Stimulated activated CD4-positive, alpha-beta T cell treated with anti-CD3 and anti-CD28 coated beads, Interleukin-4, amount 100 ng/mL, for 48 hours (primary cell): ENCODE results near the gene TMEM151B.
A peak's percentile ranks its signal among the peaks of the same experiment; 100 is the strongest.

Experiments
- DNase-seq, 2 donors: peaks; one replicate each; pipeline ENCODE4 v3.0.0-alpha.2; 2020; ENCODE audit warnings: low read depth in 2 of 2

Gene TMEM151B

DNA sequence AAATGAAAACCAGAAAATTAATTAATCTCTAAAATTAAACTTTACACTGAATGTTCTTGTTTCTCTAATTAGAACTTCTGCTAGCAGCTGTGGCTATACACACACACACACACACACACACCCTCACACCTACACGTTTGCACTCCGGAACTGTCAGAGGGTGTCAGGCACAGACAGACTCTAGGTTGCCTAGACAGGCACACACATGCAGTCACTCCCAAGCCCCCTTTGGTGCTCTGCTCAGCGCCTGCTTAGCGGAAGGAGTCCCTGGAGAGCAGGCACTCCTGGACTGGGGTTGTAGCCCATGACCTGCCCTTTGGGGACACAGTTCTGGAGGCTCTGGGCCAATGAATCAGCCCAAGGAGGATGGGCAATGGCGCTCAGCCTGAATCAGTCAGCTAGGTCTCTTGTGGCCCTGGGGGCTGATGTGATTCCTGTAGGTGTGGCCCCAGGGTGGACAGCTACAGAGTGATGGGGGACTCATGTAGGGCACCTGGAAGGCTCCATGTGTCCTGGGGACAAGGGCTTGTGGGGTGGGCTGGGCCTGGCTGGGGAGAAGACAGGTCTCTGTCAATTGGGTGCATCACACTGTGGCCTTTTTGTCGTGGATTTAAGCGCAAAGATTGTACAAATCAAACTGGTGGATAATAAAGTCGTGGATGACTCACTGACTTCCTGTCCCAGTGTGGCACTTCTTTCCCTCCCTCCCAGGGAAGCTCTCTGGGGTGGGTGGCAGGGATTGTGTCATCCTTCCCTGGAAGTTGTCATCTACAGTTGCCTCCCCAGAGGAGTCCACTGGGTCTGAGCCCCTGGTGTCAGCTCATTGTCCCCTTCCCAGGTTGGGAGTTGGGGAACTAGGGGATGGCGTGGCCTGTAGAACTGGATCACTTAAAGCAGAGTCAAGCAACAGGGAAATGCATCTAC is 8.8 kb downstream of the TMEM151B start:
- DNase-seq = no peak

DNA sequence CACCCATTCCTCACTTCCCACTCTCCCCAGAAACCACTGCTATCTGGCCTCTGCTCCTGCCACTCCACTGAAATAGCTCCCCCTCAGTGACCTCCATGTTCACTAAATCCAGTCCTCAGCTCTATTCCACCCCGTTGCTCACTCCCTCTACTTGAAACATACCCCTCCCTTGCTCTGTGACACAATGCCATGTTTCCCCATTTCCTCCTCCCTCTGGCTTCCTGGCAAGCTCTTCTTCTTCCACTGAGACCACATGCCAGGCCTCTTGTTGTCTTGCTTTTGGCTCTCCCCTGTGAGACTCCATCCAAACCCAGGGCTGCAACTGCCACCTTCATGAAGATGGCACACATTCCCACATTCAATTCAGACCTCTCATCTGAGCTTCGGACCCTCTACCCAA is 13.9 kb downstream of the TMEM151B start:
- DNase-seq = no peak

DNA sequence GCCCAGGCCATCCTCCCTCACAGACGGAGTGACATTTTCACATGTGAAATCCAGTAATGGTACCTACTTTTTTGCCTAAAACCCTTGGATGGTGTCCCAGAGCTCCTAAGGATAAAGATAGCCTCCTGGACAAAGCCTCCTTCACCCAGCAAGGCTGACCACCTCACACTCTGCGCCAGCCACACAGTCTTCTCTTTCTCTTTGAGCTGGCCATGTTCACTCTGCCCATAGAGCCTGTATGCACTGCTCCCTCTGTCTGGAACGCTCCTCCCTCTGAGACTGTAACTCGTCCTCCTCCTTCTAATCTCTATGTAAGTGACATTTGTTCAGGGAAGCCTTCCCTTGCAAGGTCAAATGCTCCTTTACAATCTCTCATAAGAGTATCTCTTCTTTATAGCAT is 14.6 kb downstream of the TMEM151B start:
- no peak for DNase-seq

DNA sequence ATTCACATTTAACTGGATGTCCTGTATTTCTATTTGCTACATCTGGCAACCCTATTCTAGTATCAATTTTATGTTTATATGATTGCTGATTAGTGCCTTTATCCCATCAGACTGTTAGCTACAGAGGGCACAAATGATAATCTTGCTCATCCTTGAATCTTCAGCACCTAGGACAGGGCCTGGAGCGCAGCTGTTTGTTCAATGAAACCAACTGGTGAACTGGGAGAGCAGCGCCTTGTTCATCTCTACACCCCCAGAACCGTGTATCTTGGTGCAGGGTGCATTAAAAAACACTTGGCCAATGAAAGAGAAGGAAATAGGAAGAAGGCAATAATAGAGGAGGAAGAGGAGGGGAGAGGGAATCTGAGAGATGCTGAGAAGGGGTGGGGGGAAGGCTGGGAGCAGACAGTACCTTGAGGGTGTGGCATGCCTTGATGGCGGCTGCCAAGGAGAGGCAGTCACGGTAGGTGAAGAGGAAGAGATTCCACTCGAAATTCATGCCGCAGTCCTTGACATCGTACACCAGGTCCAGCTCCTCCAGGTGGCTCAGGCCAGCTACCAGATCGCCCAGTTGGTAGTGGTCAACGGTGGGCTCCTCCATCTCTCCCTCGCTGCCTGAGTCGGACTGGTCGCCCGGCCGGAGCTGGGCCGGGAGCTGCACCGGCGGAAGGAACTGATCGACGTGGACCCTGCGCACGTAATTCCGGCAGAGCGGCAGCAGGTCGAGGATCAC is 15.5 kb downstream of the TMEM151B start:
- DNase-seq = no peak

DNA sequence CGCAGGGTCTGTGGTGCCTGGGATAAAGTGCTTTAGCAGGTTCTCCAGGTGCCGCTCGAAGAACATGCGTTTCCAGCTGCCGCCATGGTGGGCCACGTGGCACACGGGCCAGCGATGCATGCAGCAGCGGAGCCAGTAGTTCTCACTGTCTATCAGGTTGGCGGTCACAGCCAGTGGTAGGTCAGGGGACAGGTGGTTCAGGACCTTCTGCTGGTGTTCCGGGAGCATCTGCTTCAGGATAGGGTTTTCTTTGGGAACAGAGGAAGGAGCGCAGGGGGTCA is 16.0 kb downstream of the TMEM151B start:
- no peak for DNase-seq

DNA sequence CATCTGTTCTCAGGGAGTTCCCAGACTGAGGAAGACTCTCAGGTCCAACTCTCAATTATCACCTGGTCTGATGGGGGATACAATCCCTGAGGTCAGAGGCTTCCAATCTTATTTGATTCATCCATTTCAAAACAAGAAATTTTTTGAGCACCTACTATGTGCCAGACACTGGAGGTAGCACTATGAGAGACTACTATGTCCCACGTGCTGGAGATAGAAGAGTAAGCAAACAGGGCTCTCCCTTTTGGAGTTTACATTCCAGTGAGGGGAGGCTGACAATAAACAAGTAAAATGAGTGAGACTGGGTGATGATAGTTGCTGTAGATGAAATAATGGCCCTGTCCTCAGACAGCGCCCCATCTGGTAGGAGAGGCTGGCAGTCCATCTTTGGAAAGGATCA is 16.5 kb downstream of the TMEM151B start:
- DNase-seq = no peak

DNA sequence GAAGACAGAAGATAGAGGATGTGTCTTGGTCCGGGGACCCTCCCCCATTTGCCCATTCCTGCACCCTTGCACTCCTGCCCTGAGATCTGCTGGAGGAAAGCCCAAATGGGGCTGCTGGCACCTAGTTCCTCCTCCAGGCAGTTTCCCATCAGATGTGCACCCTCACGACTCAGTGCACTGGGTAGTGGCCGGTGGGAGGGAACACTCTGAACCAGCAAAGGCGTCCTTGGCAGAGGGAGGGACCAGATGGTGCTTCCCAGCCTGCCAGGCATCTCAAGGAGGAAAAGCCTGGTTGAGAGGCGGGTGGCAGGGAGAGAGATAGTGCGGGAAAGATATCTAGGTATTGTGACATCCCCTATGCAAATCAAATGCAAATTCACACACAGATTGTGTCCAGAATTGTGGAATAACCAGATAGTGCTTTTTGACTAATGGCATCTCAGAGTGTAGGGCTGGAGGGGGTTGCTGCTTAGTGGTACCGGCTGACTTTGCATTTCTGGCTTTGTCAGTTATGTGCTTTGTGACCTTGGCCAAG is 19.5 kb downstream of the TMEM151B start:
- no peak for DNase-seq

DNA sequence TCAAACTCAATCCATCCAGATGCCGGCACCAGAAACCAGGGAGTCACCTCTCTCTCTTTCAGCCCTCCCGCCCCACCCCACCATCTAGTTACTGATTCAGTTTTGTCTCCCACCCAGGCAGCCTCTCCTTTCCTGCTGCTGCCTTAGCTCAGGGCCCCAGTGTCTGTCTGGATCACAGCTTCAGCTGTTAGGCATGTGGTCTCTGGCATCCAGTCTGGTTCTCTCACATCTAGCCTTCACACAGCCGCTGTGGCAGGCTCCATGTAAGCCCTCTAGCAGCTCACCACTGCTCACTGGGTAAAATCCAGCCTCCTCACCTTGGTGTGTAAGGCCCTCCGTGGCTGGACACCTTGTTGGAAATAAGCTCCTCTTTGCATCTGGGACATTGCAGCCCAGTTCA is 21.6 kb downstream of the TMEM151B start:
- no peak for DNase-seq

DNA sequence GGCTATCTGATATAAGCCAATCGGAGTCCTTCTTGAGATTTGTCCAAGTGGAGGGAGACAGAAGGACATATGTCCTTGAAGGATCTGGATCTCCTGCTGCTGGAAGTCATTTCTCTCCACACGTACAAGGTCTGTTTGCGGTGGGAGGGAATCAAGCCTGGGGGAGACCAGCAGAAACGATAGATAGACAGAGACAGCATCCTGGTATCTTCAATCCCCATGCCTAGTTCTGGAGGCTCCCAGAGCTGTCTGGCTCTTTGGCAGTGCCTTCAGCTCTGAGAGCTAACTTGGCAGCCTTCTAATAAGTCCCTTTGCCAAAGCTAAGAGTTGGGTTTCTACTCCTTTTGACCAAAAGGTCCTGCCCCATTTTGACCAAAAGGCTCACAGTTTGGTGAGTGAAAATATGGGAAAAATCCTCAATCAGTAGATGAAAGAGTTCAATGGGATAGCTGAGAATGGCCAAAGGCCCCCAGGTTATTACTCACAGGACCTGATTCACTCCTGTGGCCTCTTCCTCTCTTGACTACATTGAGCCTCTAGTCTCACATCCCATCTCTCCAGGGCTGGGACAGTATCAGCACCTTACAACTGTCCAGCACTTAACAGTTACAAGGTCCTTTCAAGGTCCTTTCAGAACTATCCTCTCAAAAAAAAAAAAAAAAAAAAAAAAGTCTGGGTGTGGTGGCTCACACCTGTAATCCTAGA is 22.6 kb downstream of the TMEM151B start:
- no peak for DNase-seq

DNA sequence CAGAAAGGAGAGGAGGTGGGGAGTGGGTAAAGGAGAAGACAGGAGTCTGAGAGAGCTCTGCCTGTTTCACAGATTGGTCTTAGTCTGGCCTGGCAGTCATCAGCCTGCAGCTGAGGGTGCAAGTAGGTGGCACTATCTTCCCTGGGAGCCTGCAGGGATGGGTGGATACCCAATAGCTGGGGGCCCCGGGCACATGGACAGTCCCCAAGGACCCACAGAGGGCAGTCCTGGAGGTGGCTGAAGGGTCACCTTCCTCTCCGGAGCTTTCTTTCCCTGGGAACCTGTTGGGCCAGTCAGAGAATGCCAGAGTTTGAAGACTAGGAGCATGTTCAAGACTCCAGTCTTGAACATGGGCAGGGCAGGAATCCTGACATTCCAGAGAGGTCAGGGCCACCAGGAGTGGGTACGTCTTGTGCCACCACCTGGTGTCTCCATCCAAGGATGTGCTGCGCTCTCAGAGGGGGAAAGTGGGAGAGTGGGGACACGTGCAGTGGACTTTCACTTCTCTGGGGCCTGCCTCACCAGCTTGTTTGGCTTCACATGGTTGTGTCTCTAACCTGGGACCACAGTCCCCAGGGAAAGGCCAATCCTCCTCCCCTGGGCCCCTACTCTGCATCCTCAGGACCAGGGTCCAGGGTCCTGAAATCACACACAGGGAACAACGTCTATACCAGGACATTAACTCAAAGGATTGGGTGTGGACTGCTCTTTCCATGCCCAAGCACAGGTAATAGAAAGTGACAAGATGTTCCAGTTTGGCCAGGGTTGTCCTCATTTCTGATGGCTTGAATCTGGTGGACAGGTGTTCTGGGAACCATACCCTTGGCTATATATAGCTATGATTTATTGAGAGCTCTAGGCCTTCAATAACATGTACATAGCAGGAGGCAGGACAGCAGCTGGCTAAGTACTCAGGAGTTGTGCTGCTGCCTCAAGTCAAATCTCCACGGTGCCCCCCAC is 24.9 kb downstream of the TMEM151B start:
- no peak for DNase-seq

DNA sequence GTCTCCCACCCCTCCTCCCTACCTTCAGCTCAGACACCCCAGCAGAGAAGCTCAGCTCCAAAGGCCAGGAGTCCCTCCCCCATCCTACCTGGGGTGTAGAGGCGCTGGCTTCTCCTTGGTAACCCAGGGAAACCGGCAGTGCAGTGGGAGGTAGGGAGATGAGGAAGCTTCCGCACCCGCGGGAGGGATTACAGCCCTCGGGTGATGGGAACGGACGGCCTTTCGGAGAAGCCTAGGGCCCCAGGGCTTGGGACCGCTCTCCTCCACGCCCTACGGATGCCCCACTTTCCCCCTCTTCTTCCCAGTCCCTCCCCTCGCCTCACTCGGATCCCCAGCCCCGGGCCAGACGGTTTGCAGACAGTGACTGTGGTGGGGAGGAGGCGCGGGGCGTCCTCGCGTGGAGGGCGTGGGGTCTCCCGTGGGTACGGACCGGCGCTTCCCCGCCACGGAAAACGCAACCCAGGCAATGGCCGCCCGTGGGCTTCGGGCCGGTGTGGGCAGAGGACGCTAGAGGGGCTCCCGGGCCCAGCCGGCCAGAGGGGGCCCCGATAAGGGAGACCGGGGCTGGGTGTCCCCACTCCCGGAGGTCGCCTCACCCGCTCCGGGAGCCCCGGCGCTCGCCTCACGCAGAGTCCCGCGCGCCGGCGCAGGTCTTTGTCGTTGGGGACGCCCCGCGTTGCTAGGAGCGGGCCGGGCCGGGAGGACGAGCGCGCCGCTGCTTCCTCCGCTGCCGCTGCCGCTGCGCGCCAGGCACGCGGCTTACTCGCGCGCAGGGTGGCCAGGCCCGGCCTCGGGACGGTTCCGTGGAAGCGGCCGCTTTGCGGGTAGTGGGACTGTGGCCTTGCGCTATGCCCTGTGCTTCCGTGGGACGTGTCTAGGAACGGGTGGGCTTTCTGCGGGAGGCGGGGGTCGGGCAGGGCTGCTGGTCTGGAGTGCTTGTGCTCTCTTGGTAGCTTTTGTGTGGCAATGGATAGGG is 27.1 kb downstream of the TMEM151B start:
- peak; percentile 40 to 45 for DNase-seq

DNA sequence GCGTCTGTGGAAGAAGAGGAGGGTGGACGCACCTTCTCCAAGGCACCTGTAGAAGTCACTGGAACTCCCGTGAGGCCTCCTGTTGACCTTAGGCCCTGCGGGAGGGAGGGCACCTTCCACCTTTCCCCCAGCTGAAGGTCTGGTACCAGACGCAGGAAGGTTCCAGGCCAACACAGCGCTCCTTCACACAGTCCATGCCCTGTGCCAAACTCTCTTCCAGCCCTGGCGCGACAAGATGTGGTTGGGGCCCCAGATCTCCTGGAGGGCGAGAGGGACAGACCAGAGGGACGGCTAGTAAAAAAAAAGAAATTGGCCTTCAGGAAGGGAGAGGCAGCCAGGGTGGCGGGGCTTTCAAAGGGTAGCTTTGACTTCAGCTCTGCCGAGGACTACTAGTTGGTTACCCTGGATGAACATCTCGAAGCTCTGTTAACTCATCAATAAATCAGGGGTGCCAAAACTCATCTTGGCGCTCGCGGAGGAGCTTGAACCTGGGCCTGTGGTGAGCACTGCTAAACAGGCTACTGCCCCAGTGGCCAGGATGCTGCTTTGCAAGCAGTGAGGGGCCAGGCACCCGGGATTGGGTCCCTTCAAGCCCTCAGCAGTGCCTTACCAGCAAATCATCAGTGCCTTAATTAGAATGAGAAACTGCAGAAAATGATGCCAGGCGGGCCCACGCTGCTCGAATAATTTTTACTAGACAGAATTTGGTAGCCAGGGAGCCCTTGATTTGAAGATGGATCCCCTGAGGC is 28.0 kb downstream of the TMEM151B start:
- DNase-seq = no peak

DNA sequence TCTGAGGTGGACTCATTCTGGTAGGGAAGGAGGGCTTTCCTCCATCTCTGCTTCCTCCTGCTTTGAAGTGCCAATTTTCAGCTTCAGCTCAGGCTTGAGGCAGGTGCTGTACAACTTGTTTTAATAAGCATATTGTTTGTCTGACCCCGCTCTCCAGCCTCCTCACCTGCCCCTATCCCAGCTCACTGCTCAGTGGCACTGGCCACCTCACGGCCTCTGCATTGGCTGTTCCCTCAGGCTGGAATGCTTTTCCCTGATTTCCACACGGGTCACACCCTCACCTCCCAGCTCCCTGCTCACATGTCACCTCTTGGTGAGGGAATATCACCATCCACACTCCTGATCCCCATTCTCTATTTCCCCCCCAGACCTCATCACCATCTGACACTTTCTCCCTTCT is 28.6 kb downstream of the TMEM151B start:
- DNase-seq = no peak

DNA sequence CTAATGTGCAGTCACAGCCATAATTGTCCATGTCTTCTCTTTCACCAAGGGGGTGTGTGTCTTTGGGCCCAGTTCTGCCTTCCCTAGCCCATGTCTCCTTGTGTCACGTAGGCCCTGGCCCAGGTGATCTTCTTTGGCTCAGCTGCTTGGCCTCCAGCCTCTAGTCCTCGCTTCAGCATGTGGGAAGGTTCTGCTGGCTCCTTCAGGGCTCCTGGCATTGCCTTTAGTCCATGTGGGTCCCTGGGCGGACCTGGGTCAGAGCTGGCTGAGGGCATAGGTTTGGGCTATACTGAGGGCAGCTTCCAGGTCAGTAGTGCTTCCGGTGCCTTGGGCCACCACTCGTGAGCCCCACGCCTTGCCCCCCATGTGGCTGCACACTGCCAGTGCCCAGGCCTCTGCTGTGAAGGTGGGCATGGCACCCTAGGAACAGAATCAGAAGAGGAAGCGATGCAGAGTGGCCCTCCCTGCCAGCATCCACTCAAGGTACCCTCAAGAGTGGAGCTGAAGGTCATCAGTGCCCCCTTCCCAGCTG is 30.1 kb downstream of the TMEM151B start:
- no peak for DNase-seq

DNA sequence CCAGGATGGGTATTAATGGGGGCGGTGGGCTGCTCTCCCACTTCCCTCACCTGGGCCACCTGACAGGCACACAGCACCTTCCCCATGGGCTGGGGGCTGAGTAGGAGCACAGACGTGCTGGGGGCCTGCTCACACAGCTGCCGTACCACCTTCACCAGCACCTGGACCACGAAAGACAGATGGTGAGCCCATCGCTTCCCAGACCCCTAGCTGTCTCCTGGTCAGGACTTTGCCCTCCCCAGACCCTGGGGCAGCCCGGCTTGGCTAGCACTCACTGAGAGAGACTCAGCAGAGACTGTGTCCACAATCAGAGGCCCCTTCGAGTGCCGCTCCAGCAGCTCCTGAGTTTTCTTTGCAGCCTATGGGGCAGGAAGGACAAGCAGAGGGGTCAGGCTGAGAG is 30.9 kb downstream of the TMEM151B start:
- no peak for DNase-seq

DNA sequence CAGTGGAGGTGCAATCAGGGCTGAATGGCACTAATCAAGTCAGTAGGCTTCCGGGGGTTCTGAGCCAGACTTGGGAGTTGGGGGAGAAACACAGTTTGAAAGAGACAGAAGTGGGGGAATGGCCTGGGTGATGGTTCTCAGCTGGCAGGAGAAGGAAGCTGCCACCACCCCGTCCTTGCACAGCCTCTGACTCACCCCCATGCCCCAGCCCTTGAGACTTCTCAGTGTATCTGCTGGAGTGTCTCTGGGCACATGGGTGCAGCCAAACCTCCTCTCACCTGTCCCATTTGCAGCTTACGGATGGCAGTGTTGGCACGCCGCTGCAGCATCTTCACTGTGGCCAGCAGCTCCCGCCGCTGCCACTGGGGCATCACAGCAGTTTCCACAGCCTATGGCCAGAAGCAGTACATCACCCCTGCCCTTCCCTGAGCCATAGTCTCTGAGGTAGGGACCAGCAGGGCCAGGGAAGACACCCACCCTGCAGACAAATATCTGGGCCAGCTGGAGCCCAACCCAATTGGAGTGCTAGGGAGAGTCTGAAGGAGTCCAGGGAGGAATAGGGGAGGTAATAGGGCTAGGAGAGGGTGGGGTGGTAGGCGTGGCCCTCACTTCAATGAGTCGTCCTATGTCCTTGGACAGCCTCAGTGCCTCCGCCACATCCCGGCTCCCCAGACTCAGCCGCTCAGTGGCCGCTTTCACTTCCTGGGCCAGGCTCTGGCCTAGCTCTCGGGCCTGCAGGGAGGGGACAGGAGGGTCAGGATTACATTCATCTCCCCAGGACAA is 31.7 kb downstream of the TMEM151B start:
- DNase-seq = no peak

DNA sequence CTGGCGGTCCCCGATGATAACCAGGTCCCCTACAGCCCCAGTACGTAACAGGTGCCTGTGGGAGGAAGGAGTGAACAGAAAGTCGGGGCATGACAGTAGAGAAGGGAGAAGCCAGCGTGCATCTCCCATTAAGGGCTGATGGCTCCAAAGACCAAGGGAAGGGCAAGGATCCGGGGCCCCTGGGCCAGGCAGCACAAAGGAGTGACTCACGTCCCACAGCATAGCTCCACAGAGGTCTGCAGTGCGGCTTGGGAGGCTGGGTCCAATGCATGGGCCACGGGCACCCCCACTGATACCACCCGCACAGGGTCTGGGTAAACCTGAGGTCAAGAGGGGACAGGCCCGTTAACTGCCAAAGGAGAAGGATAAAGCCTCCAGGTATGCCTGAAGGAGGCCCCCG is 32.6 kb downstream of the TMEM151B start:
- DNase-seq = no peak

DNA sequence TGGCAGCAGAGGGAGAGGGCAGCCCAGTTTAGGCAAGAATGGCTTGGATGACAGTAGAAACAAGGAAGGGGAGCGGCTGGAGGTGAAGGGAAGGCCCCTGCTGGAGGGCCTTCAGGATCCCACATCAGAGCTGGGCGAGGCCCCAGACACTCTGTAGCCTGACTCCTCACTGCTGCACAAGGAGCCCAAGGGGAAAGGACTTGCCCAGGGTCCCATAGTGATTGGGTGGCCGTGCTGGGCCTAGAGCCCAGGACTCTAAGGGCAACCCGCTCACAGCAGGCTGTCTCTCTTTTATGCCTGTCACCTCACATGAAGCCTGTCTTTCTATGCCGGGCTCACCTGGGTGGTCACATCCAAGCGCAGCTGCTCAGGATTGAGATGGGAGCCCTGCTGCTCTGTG is 33.6 kb downstream of the TMEM151B start:
- no peak for DNase-seq
